Liver (tissue), 9 donors: ENCODE results near the gene RNF157. TPM values are rescaled to one million over a fixed set of nuclear protein-coding genes. Genes with fewer than 3 reads are reported as not detected.

Experiments
- DNase-seq: peaks from one replicate; pipeline ENCODE4 v3.0.0-alpha.2; 2017; ENCODE audit warnings: low spot score
- H3K27ac ChIP-seq, 2 donors: one replicate each; pipeline ENCODE4 v1.7.0; 2013; ENCODE audit warnings: inconsistent platforms in 2 of 2, low read length in 2 of 2, control low read depth in 1 of 2, low read depth in 1 of 2, mild to moderate bottlenecking in 1 of 2
- H3K27me3 ChIP-seq, 4 donors: one replicate each; pipeline versions ENCODE4 v1.6.1 to v1.7.0; 2013; ENCODE audit warnings: low read length in 3 of 4, inconsistent platforms in 1 of 4, mild to moderate bottlenecking in 1 of 4, moderate library complexity in 1 of 4; ENCODE audit not compliant: control insufficient read depth in 4 of 4, insufficient read depth in 4 of 4
- H3K36me3 ChIP-seq, 4 donors: one replicate each; pipeline versions ENCODE4 v1.6.1 to v1.7.0; 2013; ENCODE audit warnings: low read length in 3 of 4, mild to moderate bottlenecking in 3 of 4, low read depth in 1 of 4, moderate library complexity in 1 of 4; ENCODE audit not compliant: control insufficient read depth in 4 of 4, insufficient read depth in 3 of 4
- H3K4me1 ChIP-seq, 4 donors: one replicate each; pipeline versions ENCODE4 v1.6.1 to v1.7.0; 2013; ENCODE audit warnings: low read length in 3 of 4, mild to moderate bottlenecking in 3 of 4, moderate library complexity in 1 of 4; ENCODE audit not compliant: control insufficient read depth in 4 of 4, insufficient read depth in 4 of 4
- H3K4me3 ChIP-seq, 3 donors: one replicate each; pipeline versions ENCODE4 v1.6.1 to v1.7.0; 2013; ENCODE audit warnings: low read length in 3 of 3, control low read depth in 1 of 3, low read depth in 1 of 3, mild to moderate bottlenecking in 1 of 3
- H3K9ac ChIP-seq, 2 donors: one replicate each; pipeline ENCODE4 v1.7.0; 2013; ENCODE audit warnings: low read length in 2 of 2, mild to moderate bottlenecking in 2 of 2, moderate library complexity in 2 of 2, control low read depth in 1 of 2, low read depth in 1 of 2
- H3K9me3 ChIP-seq, 4 donors: one replicate each; pipeline versions ENCODE4 v1.6.1 to v1.7.0; 2013; ENCODE audit warnings: low read length in 3 of 4; ENCODE audit not compliant: control insufficient read depth in 4 of 4
- CTCF ChIP-seq: fragments of 150-350 bp; IDR thresholded peaks from 2 replicates; pipeline ENCODE4 v1.5.1; 2017; ENCODE audit warnings: improper control_type of control experiment, low read depth, low read length; ENCODE audit not compliant: missing input control
- FOXA2 ChIP-seq: IDR thresholded peaks from 2 replicates; pipeline ENCODE4 v1.6.1; 2016; ENCODE audit warnings: antibody characterized with exemption
- GABPA ChIP-seq, 2 donors: IDR thresholded peaks in 1 of 2; conservative IDR thresholded peaks in 1 of 2; 2 replicates each; pipeline ENCODE4 v1.6.1; 2016; ENCODE audit warnings: antibody characterized with exemption in 2 of 2, mild to moderate bottlenecking in 1 of 2, moderate library complexity in 1 of 2
- HNF4A ChIP-seq, 2 donors: conservative IDR thresholded peaks; 2 replicates each; pipeline ENCODE4 v1.6.1; 2016; ENCODE audit warnings: antibody characterized with exemption in 2 of 2, mild to moderate bottlenecking in 2 of 2
- HNF4G ChIP-seq: IDR thresholded peaks from 2 replicates; pipeline ENCODE4 v1.6.1; 2016; ENCODE audit warnings: antibody characterized with exemption
- JUND ChIP-seq, 2 donors: IDR thresholded peaks; 2 replicates each; pipeline ENCODE4 v1.6.1; 2016; ENCODE audit warnings: antibody characterized with exemption in 2 of 2
- RAD21 ChIP-seq, 2 donors: IDR thresholded peaks; 2 replicates each; pipeline ENCODE4 v1.6.1; 2016; ENCODE audit warnings: antibody characterized with exemption in 2 of 2, mild to moderate bottlenecking in 2 of 2
- REST ChIP-seq: IDR thresholded peaks from 2 replicates; pipeline ENCODE4 v1.6.1; 2016; ENCODE audit warnings: antibody characterized with exemption, mild to moderate bottlenecking
- RXRA ChIP-seq, 2 donors: IDR thresholded peaks; 2 replicates each; pipeline ENCODE4 v1.6.1; 2017 to 2018; ENCODE audit warnings: antibody characterized with exemption in 2 of 2, mild to moderate bottlenecking in 1 of 2
- SP1 ChIP-seq: IDR thresholded peaks from 2 replicates; pipeline ENCODE4 v1.6.1; 2018; ENCODE audit warnings: antibody characterized with exemption, mild to moderate bottlenecking
- WGBS: extraction: QIAGEN DNeasy Blood & Tissue Kit; methylation state at CpG from one replicate; pipeline ENCODE4 v1.1.7; 2013; 5-methylcytosine and 5-hydroxymethylcytosine counted together
- polyA plus RNA-seq, 2 donors: library from polyadenylated mRNA; stranded (reverse) in 1 of 2; unstranded in 1 of 2; fragments of 200-250 nt in 1 of 2; fragments of >200 nt in 1 of 2; fragmentation: Nextera tagmentation in 1 of 2; extraction: Ambion mirVana in 1 of 2; gene quantifications; one replicate each; pipeline versions ENCODE4 v1.2.1 to v1.2.3, GENCODE V29; 2013 to 2015
- total RNA-seq, 2 donors: library from RNA; depleted of rRNA; stranded (reverse); fragments of >200 nt; gene quantifications; one replicate each; pipeline ENCODE4 v1.2.3, GENCODE V29; 2014
- TF ChIP-seq, protein P1 (sequence below): IDR thresholded peaks from 2 replicates; pipeline ENCODE4 v1.6.1; 2016; ENCODE audit warnings: antibody characterized with exemption
- TF ChIP-seq, protein P2 (sequence below): IDR thresholded peaks from 2 replicates; pipeline ENCODE4 v1.6.1; 2016; ENCODE audit warnings: antibody characterized with exemption
- donor health status: healthy.
- donor health status: healthy.
- donor health status: healthy.
- donor health status: healthy.
- donor health status: healthy.

Gene RNF157
- total and polyA plus RNA-seq, 4 donors: 0.42 to 2.9 (median 0.66) TPM

DNA sequence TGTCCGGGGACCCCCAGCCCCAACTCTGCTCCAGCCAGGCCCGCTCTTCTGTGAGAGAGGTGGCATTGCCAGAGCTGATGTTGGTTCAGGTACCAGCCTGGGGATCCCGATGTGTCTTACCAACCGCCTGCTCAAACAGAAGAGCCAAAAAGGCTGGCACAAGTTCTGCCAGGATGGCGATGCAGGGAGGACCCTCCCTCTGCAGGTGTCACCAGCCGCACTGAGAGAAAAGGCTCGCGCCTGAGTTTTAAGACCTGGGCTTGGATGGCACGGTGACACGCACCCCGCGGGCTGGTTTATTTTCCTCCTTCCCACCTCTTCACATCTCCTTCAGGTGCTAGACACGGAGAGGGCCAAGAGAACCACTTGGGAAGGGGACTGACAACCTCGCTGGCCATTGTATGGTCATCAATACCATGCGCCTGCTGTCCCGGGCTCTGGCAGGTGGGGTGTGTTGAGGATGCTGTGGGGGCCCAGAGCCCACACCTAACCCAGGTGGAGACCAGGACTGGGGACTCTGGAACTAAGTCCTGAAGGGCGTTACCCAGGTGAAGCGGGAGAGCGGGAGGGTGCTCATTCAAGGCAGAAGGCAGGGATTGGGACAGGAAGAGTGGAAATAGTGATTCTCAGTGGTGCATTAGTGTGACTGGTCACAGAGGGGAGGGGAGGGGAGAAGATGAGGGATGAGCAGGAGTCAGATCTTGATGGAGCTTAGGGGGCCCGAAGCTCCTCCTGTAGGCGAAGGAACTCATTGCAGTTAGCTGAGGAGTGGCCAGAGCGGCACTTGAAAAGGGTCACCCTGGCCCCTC lies 115.5 kb downstream of the RNF157 start:
- 89% methylated on average over 22 of the region's 22 CpGs for WGBS
- Histone ChIP-seq H3K27me3 (no peaks in the 10 kb centered on the region), H3K36me3 (no peaks in the 10 kb centered on the region), H3K9ac (no peak overlapping the region), H3K4me1 (peaks cover 0 to 7% (median 5%) of the 10 kb centered on the region in 4 donors), H3K9me3 (no peaks in the 10 kb centered on the region), H3K27ac (no peak overlapping the region), H3K4me3 (no peak overlapping the region)
- TF ChIP-seq SP1 (no peak), JUND (IDR thresholded peaks at IDR 0.05) (no peak), RXRA (IDR thresholded peaks at IDR 0.05) (no peak)
- TF ChIP-seq, protein P1, sequence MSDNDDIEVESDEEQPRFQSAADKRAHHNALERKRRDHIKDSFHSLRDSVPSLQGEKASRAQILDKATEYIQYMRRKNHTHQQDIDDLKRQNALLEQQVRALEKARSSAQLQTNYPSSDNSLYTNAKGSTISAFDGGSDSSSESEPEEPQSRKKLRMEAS: no peak
- no peak for DNase-seq

DNA sequence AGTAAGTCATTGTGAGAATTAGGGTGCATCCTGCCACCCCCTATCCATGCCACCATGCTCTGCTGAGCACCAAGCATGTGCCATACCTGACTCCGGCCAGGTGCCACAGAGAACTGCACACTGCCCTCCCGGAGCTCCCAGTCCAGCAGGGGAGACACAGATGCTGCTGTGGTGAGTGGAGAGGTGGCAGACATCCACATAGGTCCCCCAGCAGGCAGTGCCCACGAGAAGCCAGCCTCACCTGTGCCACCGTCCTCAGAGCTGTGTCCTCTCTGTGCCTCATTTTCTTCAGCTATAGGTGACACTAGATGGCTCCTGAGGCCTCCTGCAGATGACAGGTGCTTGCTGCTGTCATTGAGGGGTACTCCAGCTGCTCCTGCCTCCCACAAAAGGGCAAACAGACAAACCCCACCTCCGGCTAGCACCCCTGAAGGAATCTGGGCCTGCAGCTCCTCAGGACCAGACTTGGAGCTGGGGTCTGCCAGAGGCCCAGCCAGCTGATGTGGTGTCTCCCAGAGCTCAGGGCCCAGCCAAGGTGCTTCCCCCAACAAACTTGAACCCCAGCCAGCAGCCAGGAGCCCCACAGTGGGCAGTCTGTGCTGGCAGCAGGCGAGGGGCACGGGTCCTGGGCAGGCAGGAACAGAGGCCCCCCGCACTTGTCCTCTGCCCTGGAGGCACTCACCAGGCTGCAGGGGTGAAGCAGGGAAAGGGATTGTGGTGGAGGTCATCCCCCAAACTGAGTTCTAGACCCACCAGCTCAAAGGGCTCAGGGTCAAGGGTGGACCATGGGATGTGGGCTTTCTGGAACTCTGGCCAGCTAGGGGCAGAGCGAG lies 116.3 kb downstream of the RNF157 start:
- Histone ChIP-seq H3K27me3 (no peaks in the 10 kb centered on the region), H3K4me1 (peaks cover 0 to 7% (median 5%) of the 10 kb centered on the region in 4 donors), H3K36me3 (no peaks in the 10 kb centered on the region), H3K27ac (no peak overlapping the region), H3K9me3 (no peaks in the 10 kb centered on the region), H3K4me3 (no peak overlapping the region), H3K9ac (no peak overlapping the region)
- TF ChIP-seq REST (no peak), FOXA2 (no peak), CTCF (no peak), GABPA (IDR thresholded peaks at IDR 0.05 in 1 of 2, conservative IDR thresholded peaks at IDR 0.05 in 1 of 2) (no peak), SP1 (no peak)
- DNase-seq: no peak
- WGBS: 80% methylated on average over 9 of the region's 9 CpGs

DNA sequence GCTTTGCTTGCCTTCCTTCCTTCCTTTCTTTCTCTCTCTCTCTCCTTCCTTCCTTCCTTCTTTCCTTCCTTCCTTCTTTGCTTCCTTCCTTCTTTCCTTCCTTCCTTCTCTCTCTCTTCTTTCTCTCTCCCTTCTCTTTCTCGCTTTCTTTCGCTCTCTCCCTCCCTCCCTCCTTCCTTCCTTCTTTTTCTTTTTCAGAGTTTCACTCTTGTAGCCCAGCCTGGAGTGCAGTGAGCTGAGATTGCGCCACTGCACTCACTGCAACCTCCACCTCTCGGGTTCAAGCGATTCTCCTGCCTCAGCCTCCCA lies 117.1 kb downstream of the RNF157 start:
- peaks cover 0 to 7% (median 5%) of the 10 kb centered on the region in 4 donors for H3K4me1 ChIP-seq
- no peaks in the 10 kb centered on the region for H3K36me3 ChIP-seq
- WGBS: 84% methylated on average over 5 of the region's 5 CpGs
- H3K9me3 ChIP-seq: no peaks in the 10 kb centered on the region
- no peaks in the 10 kb centered on the region for H3K27me3 ChIP-seq
- DNase-seq: no peak
- no peak overlapping the region for H3K9ac ChIP-seq
- H3K27ac ChIP-seq: no peak overlapping the region
- no peak overlapping the region for H3K4me3 ChIP-seq
- TF ChIP-seq FOXA2: no peak
- no peak for TF ChIP-seq CTCF
- TF ChIP-seq, protein P2, sequence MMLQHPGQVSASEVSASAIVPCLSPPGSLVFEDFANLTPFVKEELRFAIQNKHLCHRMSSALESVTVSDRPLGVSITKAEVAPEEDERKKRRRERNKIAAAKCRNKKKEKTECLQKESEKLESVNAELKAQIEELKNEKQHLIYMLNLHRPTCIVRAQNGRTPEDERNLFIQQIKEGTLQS: no peak
- no peak for TF ChIP-seq HNF4G
- no peak for TF ChIP-seq SP1
- no peak for TF ChIP-seq JUND (IDR thresholded peaks at IDR 0.05)
- no peak for TF ChIP-seq HNF4A (conservative IDR thresholded peaks at IDR 0.05)
- TF ChIP-seq RXRA (IDR thresholded peaks at IDR 0.05): no peak
- TF ChIP-seq, protein P1: no peak
- no peak for TF ChIP-seq RAD21 (IDR thresholded peaks at IDR 0.05)
